Neuron (in vitro differentiated cells): Measurements from ENCODE around the gene KLHL24.
"Not testable (repeated sequence)": the region's sequence is repeated elsewhere in the genome, so short reads cannot be mapped to it uniquely, and the experiment has no call there.

Experiments
- H2AFZ ChIP-seq: one replicate; pipeline ENCODE4 v1.6.1; 2013; ENCODE audit warnings: low read depth, mild to moderate bottlenecking, inconsistent platforms, low read length, moderate library complexity
- H3K27me3 ChIP-seq: one replicate; pipeline ENCODE4 v1.6.1; 2013; ENCODE audit warnings: low read length; ENCODE audit not compliant: insufficient read depth
- H3K36me3 ChIP-seq: one replicate; pipeline ENCODE4 v1.6.1; 2013; ENCODE audit warnings: low read length; ENCODE audit not compliant: insufficient read depth
- H3K4me1 ChIP-seq: one replicate; pipeline ENCODE4 v1.6.1; 2013; ENCODE audit warnings: low read length; ENCODE audit not compliant: insufficient read depth
- H3K4me3 ChIP-seq: 2 replicates; pipeline ENCODE4 v1.5.1; 2013; ENCODE audit warnings: mild to moderate bottlenecking, low read length, moderate library complexity
- H3K9me3 ChIP-seq: one replicate; pipeline ENCODE4 v1.6.1; 2013; ENCODE audit warnings: low read length

The KLHL24 gene

DNA sequence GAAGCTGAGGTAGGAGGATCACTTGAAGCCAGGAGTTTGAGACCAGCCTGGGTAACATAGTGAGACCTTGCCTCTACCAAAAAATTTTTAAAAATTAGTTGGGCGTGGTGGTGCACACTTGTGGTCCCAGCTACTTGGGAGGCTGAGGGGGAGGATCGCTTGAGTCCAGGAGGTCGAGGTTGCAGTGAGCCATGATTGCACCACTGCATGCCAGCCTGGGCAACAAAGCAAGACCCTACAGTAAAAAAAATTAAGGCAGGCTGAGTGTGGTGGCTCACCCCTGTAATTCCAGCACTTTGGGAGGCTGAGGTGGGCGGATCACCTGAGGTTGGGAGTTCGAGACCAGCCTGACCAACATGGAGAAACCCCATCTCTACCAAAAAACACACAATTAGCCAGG lies 54.2 kb downstream of the KLHL24 start:
- not testable (repeated sequence) for H3K4me3 ChIP-seq, H3K4me1 ChIP-seq

GRCh38 chr3:183690402-183690995 lies 55.1 kb downstream of the KLHL24 start:
- no peaks in the 10 kb centered on the region for H3K4me1 ChIP-seq
- no peak overlapping the region for H2AFZ ChIP-seq
- no peak overlapping the region for H3K4me3 ChIP-seq
- H3K9me3 ChIP-seq = no peaks in the 10 kb centered on the region
- no peaks in the 10 kb centered on the region for H3K27me3 ChIP-seq
- no peaks in the 10 kb centered on the region for H3K36me3 ChIP-seq

More for the DNA sequence above, 54.2 kb downstream of the KLHL24 start:
- not testable (repeated sequence) for H3K9me3 ChIP-seq, H3K27me3 ChIP-seq, H3K36me3 ChIP-seq, H2AFZ ChIP-seq

DNA sequence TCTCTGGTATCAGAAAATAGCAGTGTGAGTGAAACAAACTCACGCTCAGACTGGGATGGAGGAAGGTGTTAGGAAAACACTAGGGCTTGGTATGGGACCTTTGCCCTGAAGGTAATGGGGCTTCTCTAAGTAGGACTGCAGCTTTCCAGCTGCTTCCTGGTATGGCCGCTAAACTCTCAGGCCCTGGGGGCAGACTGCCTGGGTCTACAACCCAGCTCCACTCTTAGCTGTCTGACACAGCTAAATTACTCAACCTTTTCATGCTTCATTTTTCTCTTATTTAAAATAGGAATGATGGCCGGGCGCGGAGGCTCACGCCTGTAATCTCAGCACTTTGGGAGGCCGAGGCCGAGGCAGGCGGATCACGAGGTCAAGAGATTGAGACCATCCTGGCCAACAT lies 57.0 kb downstream of the KLHL24 start:
- Histone ChIP-seq H2AFZ (no peak overlapping the region), H3K9me3 (no peaks in the 10 kb centered on the region), H3K4me3 (no peak overlapping the region), H3K4me1 (no peaks in the 10 kb centered on the region), H3K27me3 (no peaks in the 10 kb centered on the region), H3K36me3 (no peaks in the 10 kb centered on the region)

- H3K4me1 ChIP-seq = peaks cover 14% of the 10 kb centered on the region
- no peaks in the 10 kb centered on the region for H3K36me3 ChIP-seq
- no peak overlapping the region for H2AFZ ChIP-seq
- no peak overlapping the region for H3K4me3 ChIP-seq
- H3K9me3 ChIP-seq = no peaks in the 10 kb centered on the region
- no peaks in the 10 kb centered on the region for H3K27me3 ChIP-seq
These were observed 60.3 kb downstream of the KLHL24 start for GRCh38 chr3:183695569-183696364.

GRCh38 chr3:183697123-183697609 lies 61.7 kb downstream of the KLHL24 start:
- H3K4me1 ChIP-seq = peaks cover 19% of the 10 kb centered on the region
- no peaks in the 10 kb centered on the region for H3K9me3 ChIP-seq
- peak overlapping the region; percentile 95 for H3K4me3 ChIP-seq
- no peaks in the 10 kb centered on the region for H3K27me3 ChIP-seq
- peaks cover 8% of the 10 kb centered on the region for H3K36me3 ChIP-seq
- peak overlapping the region; percentile 52 for H2AFZ ChIP-seq

DNA sequence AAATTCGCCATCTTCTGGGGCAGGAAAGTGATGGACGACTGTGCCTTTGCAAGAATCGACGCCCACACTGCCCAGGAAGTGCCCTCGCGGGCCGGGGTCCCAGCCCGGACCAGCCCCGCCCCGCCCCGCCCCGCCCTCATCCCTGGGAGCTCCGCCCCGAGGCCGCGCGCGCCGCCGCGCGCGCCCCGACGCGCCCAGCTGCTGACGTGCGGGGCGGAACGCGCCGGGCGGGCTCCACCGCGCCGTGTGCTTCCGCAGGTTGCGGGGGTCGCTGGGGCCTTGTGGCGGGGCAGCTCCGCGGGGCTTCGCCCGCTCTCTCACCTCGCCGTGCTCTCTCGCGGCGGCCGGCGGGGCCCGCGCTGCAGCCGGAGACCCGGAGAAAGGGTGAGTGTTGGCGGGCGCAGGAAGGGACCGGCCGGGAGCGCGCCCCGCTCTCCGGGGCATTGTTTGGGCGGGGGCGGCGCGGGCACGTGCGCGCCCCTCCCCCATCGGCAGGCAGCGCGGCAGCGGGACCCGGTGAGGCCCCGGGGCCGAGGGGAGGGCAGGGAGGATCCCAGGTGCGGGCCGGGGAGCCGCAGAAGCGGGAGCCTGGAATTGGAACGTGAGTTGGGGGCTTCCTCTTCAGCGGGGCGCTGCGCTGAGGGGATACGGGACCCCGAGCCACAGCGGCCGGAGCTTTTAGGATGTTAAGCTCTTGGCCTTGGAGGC lies 62.3 kb downstream of the KLHL24 start, which contains the start of gene YEATS2:
YEATS2 (plus strand) TSS at position 188 of the 708 bp plus-strand sequence. CDS start 17,366 bp downstream, outside the sequence.
- Histone ChIP-seq H3K4me3 (peak within 1 kb of the TSS; percentile 95), H3K4me1 (peaks cover 19% of the 10 kb centered on the region), H3K9me3 (no peaks in the 10 kb centered on the region), H2AFZ (peak within 1 kb of the TSS; percentile 52), H3K36me3 (peaks cover 9% of the 10 kb centered on the region), H3K27me3 (no peaks in the 10 kb centered on the region)

DNA sequence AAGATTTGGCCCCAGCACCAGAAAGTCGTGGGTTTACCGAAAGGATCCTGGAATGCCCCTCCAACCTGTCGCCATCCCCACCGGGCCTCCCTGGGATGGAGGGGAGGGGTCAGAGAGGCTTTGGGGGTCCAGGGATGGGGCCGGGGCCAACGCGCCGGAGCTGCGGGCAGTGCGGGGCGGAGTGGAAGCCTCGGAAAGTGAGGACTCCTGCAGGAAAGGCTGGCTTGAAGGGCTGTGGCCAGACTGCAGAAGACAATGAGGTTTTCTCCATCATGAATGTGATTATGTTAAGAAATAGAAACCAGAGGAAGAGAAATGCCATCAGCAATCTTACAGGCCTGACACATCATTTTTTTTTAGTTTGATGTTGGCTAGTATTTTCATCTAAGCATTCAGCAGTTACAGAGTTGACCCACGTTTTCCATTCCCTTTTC lies 62.9 kb downstream of the KLHL24 start:
- no peaks in the 10 kb centered on the region for H3K9me3 ChIP-seq
- peak overlapping the region; percentile 39 for H2AFZ ChIP-seq
- no peaks in the 10 kb centered on the region for H3K27me3 ChIP-seq
- H3K36me3 ChIP-seq = peaks cover 9% of the 10 kb centered on the region
- peaks cover 19% of the 10 kb centered on the region for H3K4me1 ChIP-seq
- peak overlapping the region; percentile 95 for H3K4me3 ChIP-seq

- Histone ChIP-seq H3K27me3 (no peaks in the 10 kb centered on the region), H3K4me1 (peaks cover 19% of the 10 kb centered on the region), H3K9me3 (no peaks in the 10 kb centered on the region), H2AFZ (peak overlapping the region; percentile 39), H3K36me3 (peaks cover 9% of the 10 kb centered on the region), H3K4me3 (peak overlapping the region; percentile 95)
These were observed 63.3 kb downstream of the KLHL24 start for GRCh38 chr3:183698756-183699155.

DNA sequence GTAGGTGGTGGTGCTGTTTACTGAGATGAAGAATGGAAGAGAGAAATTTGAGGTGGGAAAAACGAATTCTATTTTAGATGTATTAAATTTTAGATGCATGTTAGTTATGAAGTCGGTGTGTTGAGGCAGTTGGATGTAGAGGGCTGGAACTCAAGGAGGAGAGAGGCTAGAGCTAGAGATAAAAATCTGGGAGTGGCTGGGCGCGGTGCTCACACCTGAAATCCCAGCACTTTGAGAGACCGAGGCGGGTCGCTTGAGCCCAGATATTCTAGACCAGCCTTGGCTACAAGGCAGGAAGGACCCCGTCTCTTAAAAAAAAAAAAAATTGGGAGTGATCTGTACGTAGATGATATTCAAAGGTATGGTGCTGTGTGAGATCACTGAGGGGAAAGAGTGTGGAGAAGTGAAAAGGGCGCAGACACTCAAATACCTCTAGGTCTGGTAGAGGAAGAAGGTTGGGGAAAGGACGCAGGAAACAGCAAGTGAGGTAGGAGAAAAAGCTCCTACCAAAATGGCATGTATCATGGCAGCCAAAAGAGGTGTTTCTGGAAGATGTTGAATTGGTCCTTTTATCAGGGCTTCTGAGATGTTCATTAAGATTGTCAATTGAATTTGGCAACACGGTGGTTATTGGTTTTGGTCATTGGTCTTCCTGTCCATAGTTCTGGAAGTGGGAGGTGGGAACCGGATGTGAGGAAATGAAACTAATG lies 64.0 kb downstream of the KLHL24 start:
- Histone ChIP-seq H3K4me1 (peaks cover 19% of the 10 kb centered on the region), H2AFZ (no peak overlapping the region), H3K27me3 (no peaks in the 10 kb centered on the region), H3K9me3 (no peaks in the 10 kb centered on the region), H3K4me3 (peak overlapping the region; percentile 95), H3K36me3 (peaks cover 9% of the 10 kb centered on the region)

- no peak overlapping the region for H2AFZ ChIP-seq
- peaks cover 9% of the 10 kb centered on the region for H3K36me3 ChIP-seq
- no peaks in the 10 kb centered on the region for H3K9me3 ChIP-seq
- peaks cover 19% of the 10 kb centered on the region for H3K4me1 ChIP-seq
- no peak overlapping the region for H3K4me3 ChIP-seq
- H3K27me3 ChIP-seq = no peaks in the 10 kb centered on the region
These were observed 66.3 kb downstream of the KLHL24 start for GRCh38 chr3:183701744-183702143.

- H3K9me3 ChIP-seq, H3K4me3 ChIP-seq, H3K36me3 ChIP-seq, H2AFZ ChIP-seq, H3K27me3 ChIP-seq: not testable (repeated sequence)
- H3K4me1 ChIP-seq = peaks cover 19% of the 10 kb centered on the region
These were observed 68.5 kb downstream of the KLHL24 start for GRCh38 chr3:183703892-183704291.

GRCh38 chr3:183710231-183710630 lies 74.8 kb downstream of the KLHL24 start:
- H3K9me3 ChIP-seq = no peaks in the 10 kb centered on the region
- peaks cover 11% of the 10 kb centered on the region for H3K36me3 ChIP-seq
- no peak overlapping the region for H3K4me3 ChIP-seq
- no peaks in the 10 kb centered on the region for H3K27me3 ChIP-seq
- no peak overlapping the region for H2AFZ ChIP-seq
- no peaks in the 10 kb centered on the region for H3K4me1 ChIP-seq
